T-helper 1 cell (primary cell): ENCODE results near the gene SPRR4.

Experiments used
- DNase-seq, 5 donors: peaks; one replicate each; pipeline ENCODE4 v3.0.0-alpha.2; 2012 to 2020
- total RNA-seq, 4 donors: gene quantifications; one replicate each; lab custom pipeline; 2026; lab: John Stamatoyannopoulos, UW

SPRR4 gene
- 0 reads per million in 4 donors for total RNA-seq

- no peak for DNase-seq
Measured at GRCh38 chr1:152970495-152970894, at the start of gene SPRR4. TSS of gene SPRR4 (plus strand) at chr1:152970648. CDS start at chr1:152971891, 1,243 bp downstream.

- DNase-seq: no peak
Measured at GRCh38 chr1:152924191-152924590, 46.3 kb upstream of the SPRR4 start.

GRCh38 chr1:152926091-152926490 lies 44.4 kb upstream of the SPRR4 start:
- DNase-seq: no peak

GRCh38 chr1:152928671-152929070 lies 41.8 kb upstream of the SPRR4 start:
- DNase-seq: no peak

- no peak for DNase-seq
Measured at GRCh38 chr1:152932170-152932811, 38.2 kb upstream of the SPRR4 start.

- no peak for DNase-seq
Measured at GRCh38 chr1:152933196-152933595, 37.3 kb upstream of the SPRR4 start.

- no peak for DNase-seq
Measured at GRCh38 chr1:152940614-152941013, 29.8 kb upstream of the SPRR4 start.

GRCh38 chr1:152941037-152941711 lies 29.3 kb upstream of the SPRR4 start:
- DNase-seq: no peak

GRCh38 chr1:152942161-152942560 lies 28.3 kb upstream of the SPRR4 start:
- DNase-seq: no peak

- no peak for DNase-seq
Measured at GRCh38 chr1:152946248-152946647, 24.2 kb upstream of the SPRR4 start.

GRCh38 chr1:152946651-152947256 lies 23.7 kb upstream of the SPRR4 start, which contains the start of gene SPRR5:
TSS of gene SPRR5 (plus strand) at chr1:152947206. CDS start at chr1:152948555, 1,349 bp downstream.
- no peak for DNase-seq

- DNase-seq: no peak
Measured at GRCh38 chr1:152951711-152952110, 18.7 kb upstream of the SPRR4 start.

- DNase-seq: no peak
Measured at GRCh38 chr1:152953761-152954160, 16.7 kb upstream of the SPRR4 start.

GRCh38 chr1:152954436-152954835 lies 16.0 kb upstream of the SPRR4 start:
- no peak for DNase-seq

GRCh38 chr1:152957561-152957960 lies 12.9 kb upstream of the SPRR4 start:
- no peak for DNase-seq

GRCh38 chr1:152959273-152959672 lies 11.2 kb upstream of the SPRR4 start:
- no peak for DNase-seq

GRCh38 chr1:152959801-152960451 lies 10.5 kb upstream of the SPRR4 start:
- no peak for DNase-seq

GRCh38 chr1:152960452-152961044 lies 9.9 kb upstream of the SPRR4 start:
- no peak for DNase-seq

- DNase-seq: no peak
Measured at GRCh38 chr1:152961226-152961891, 9.1 kb upstream of the SPRR4 start.

GRCh38 chr1:152962876-152963415 lies 7.5 kb upstream of the SPRR4 start:
- no peak for DNase-seq

GRCh38 chr1:152964536-152964935 lies 5.9 kb upstream of the SPRR4 start:
- DNase-seq: no peak

- DNase-seq: no peak
Measured at GRCh38 chr1:152965853-152966252, 4.6 kb upstream of the SPRR4 start.
